Measurements from ENCODE around the gene IL1B.

The IL1B gene

DNA sequence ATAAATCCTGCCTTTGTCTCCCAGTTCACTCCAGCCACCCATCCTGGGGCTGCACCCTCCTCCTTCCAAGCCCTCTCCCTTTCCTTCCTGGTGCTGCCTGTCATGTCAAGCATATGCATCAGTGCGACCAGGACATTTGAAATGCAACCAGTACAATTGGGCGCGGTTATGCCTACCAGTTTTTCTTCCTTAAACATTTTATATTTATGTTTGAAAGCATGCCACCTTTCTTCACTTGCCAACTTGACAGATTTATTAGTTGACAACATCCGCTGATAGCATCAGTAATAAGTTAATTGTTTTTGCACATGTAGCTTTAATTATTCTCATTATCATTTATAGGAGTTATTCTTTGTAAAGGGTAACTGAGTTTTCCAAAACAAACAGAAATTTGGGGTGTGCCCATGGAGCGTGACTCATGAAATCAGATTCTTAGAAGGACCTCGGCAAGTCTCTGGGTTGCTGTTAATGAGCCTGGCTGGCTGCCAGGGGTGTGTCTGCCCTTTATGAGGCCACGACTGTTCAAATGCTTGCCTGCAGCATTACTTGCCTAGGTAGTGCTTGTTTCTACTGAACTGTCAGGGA, 32.8 kb upstream of the IL1B start:
- H3K9me2 ChIP-seq (replicated peaks; ENCODE audit: insufficient read depth, low read length): no peaks in the 10 kb centered on the region
- TF ChIP-seq, protein P1, sequence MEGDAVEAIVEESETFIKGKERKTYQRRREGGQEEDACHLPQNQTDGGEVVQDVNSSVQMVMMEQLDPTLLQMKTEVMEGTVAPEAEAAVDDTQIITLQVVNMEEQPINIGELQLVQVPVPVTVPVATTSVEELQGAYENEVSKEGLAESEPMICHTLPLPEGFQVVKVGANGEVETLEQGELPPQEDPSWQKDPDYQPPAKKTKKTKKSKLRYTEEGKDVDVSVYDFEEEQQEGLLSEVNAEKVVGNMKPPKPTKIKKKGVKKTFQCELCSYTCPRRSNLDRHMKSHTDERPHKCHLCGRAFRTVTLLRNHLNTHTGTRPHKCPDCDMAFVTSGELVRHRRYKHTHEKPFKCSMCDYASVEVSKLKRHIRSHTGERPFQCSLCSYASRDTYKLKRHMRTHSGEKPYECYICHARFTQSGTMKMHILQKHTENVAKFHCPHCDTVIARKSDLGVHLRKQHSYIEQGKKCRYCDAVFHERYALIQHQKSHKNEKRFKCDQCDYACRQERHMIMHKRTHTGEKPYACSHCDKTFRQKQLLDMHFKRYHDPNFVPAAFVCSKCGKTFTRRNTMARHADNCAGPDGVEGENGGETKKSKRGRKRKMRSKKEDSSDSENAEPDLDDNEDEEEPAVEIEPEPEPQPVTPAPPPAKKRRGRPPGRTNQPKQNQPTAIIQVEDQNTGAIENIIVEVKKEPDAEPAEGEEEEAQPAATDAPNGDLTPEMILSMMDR (IDR thresholded peaks at IDR 0.05; ENCODE audit: insufficient read depth, low read length, poor library complexity, severe bottlenecking): no peak
- no peak for TF ChIP-seq EZH2phosphoT487 (conservative IDR thresholded peaks at IDR 0.05; ENCODE audit: low read length)
- no peaks in the 10 kb centered on the region for H3F3A ChIP-seq (ENCODE audit: insufficient read depth)
- no peaks in the 10 kb centered on the region for H3K27me3 ChIP-seq (ENCODE audit: low read length)
- no peak overlapping the region for H3K9ac ChIP-seq (ENCODE audit: low read length)
- H4K20me1 ChIP-seq (ENCODE audit: low read depth, low read length): no peaks in the 10 kb centered on the region
- H3K79me2 ChIP-seq (ENCODE audit: insufficient read depth, low read length): no peaks in the 10 kb centered on the region
- no peaks in the 10 kb centered on the region for H3K9me3 ChIP-seq (ENCODE audit: insufficient read depth, low read length)
- no peak overlapping the region for H2AFZ ChIP-seq (ENCODE audit: low read depth, low read length, severe bottlenecking)
- H3K36me3 ChIP-seq (ENCODE audit: low read length): no peaks in the 10 kb centered on the region
- no peak overlapping the region for H3K4me3 ChIP-seq (ENCODE audit: insufficient read depth, low read length, poor library complexity, severe bottlenecking)
- no peak overlapping the region for H3K4me2 ChIP-seq (ENCODE audit: low read depth, low read length, poor library complexity, severe bottlenecking)
- H3K27ac ChIP-seq (ENCODE audit: low read depth, low read length): no peak overlapping the region

DNA sequence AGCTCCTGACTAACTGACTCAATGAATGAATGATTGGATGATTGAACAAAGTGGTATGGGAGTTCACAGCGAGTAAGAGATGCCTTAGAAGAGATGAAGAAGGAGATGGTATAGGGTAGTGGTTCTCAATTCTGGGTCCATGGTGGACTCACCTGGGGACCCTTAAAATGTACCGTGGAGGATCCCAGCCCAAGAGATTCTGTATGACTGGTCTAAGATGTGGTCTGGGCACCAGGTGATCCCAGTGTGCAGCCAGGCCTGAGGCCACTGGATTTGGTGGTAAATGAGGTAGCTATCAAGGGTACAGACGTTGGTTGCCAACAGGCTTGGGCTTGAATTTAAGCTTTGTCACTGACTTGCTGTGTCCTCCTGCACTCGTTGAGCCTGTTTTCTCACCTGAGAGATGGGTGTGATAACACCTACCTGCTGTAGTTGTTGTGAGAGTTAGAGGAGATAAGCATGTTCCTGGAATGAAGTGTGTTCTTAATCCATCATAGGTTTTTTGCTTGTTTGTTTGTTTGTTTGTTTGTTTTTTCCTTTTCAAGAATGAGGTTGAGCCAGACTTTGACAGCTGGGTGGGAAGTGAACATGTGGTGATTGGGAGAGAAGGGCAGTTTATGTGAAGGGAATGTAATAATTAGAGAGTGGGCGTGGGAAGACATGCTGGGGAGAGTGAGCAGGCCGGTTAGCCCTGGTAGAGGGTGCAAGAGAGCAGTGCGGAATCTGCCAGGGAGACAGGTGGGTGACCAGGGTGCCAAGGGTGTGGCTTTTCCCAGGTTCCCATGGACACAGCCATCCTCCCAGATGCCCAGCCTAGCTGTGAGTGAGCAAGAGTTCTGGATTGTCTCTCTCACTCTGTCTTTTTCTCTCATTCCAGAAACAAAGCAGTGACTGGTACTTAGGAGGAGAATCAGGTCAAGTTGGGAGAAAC, 31.4 kb upstream of the IL1B start:
- Histone ChIP-seq H3K9me3 (ENCODE audit: insufficient read depth, low read length) (no peaks in the 10 kb centered on the region), H3K9ac (ENCODE audit: low read length) (no peak overlapping the region), H3K79me2 (ENCODE audit: insufficient read depth, low read length) (no peaks in the 10 kb centered on the region), H3K36me3 (ENCODE audit: low read length) (no peaks in the 10 kb centered on the region), H2AFZ (ENCODE audit: low read depth, low read length, severe bottlenecking) (no peak overlapping the region), H3K27me3 (ENCODE audit: low read length) (no peaks in the 10 kb centered on the region), H3F3A (ENCODE audit: insufficient read depth) (no peaks in the 10 kb centered on the region), H3K27ac (ENCODE audit: low read depth, low read length) (no peak overlapping the region), H3K9me2 (replicated peaks; ENCODE audit: insufficient read depth, low read length) (no peaks in the 10 kb centered on the region), H4K20me1 (ENCODE audit: low read depth, low read length) (no peaks in the 10 kb centered on the region), H3K4me2 (ENCODE audit: low read depth, low read length, poor library complexity, severe bottlenecking) (no peak overlapping the region), H3K4me3 (ENCODE audit: insufficient read depth, low read length, poor library complexity, severe bottlenecking) (no peak overlapping the region)
- TF ChIP-seq, protein P1 (IDR thresholded peaks at IDR 0.05; ENCODE audit: insufficient read depth, low read length, poor library complexity, severe bottlenecking): no peak
- no peak for TF ChIP-seq EZH2phosphoT487 (conservative IDR thresholded peaks at IDR 0.05; ENCODE audit: low read length)

DNA sequence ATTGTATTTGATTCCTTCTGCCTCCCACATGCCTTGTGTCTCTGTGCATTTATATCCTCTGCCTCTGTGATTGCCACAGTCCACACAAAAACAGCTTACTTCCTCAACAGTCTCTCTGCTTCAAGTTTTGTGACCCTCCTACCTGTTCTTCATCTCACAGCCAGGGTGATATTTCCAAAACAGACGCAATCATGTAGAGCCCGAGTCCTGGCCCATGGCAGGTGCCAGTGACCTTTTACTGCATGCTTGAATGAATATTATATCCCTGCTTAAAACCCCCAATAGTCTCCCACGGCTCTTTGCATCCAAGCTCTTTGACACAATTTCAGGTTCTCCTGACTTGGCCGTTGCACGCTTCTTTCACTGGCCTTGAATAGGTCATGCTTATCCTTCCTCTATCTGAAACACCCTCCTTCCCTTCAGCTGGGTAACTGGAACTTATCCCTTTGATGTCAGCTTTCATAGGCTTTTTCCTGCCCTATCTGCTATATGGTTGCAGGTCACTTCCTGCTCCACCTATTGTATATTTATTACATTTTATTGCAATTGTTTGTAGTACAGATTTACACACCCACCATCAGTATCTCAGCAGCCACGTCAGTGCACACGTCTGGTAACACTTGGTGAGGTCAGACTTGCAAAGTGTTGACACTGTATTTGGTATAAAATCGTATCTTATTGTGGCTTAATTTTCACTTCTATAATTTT, 29.7 kb upstream of the IL1B start:
- peaks cover 9% of the 10 kb centered on the region; the same call in 1 of the 2 replicates for H3K9me3 ChIP-seq (ENCODE audit: insufficient read depth, low read length)
- TF ChIP-seq, protein P1 (IDR thresholded peaks at IDR 0.05; ENCODE audit: insufficient read depth, low read length, poor library complexity, severe bottlenecking): no peak
- TF ChIP-seq EZH2phosphoT487 (conservative IDR thresholded peaks at IDR 0.05; ENCODE audit: low read length): no peak
- no peaks in the 10 kb centered on the region for H3K27me3 ChIP-seq (ENCODE audit: low read length)
- H3K4me3 ChIP-seq (ENCODE audit: insufficient read depth, low read length, poor library complexity, severe bottlenecking): no peak overlapping the region
- no peak overlapping the region for H3K27ac ChIP-seq (ENCODE audit: low read depth, low read length)
- no peaks in the 10 kb centered on the region for H3F3A ChIP-seq (ENCODE audit: insufficient read depth)
- H3K79me2 ChIP-seq (ENCODE audit: insufficient read depth, low read length): no peaks in the 10 kb centered on the region
- H3K4me2 ChIP-seq (ENCODE audit: low read depth, low read length, poor library complexity, severe bottlenecking): no peak overlapping the region
- no peaks in the 10 kb centered on the region for H3K36me3 ChIP-seq (ENCODE audit: low read length)
- no peak overlapping the region for H2AFZ ChIP-seq (ENCODE audit: low read depth, low read length, severe bottlenecking)
- H3K9me2 ChIP-seq (replicated peaks; ENCODE audit: insufficient read depth, low read length): no peaks in the 10 kb centered on the region
- no peaks in the 10 kb centered on the region for H4K20me1 ChIP-seq (ENCODE audit: low read depth, low read length)
- H3K9ac ChIP-seq (ENCODE audit: low read length): no peak overlapping the region
